CMK (cell line): ENCODE data around the gene MYD88.

Experiments
- DNase-seq: peaks from one replicate; pipeline ENCODE4 v3.0.0-alpha.2; 2010; ENCODE audit warnings: low read depth

MYD88 gene

GRCh38 chr3:38165722-38166387 is 27.4 kb downstream of the MYD88 start:
- no peak for DNase-seq

- DNase-seq = no peak
These were observed 29.1 kb downstream of the MYD88 start for GRCh38 chr3:38167591-38167990.

GRCh38 chr3:38168151-38169026 is 29.9 kb downstream of the MYD88 start:
- no peak for DNase-seq

- no peak for DNase-seq
These were observed 30.5 kb downstream of the MYD88 start for GRCh38 chr3:38169027-38169317.

GRCh38 chr3:38170722-38171121 is 32.3 kb downstream of the MYD88 start:
- DNase-seq = no peak

GRCh38 chr3:38171622-38172021 is 33.2 kb downstream of the MYD88 start:
- DNase-seq = no peak

GRCh38 chr3:38173834-38174418 is 35.5 kb downstream of the MYD88 start:
- no peak for DNase-seq

GRCh38 chr3:38177181-38177580 is 38.7 kb downstream of the MYD88 start:
- DNase-seq = no peak

GRCh38 chr3:38186781-38187180 is 48.3 kb downstream of the MYD88 start:
- no peak for DNase-seq

- DNase-seq = no peak
These were observed 52.0 kb downstream of the MYD88 start for GRCh38 chr3:38190481-38190881.
